H9 (cell line): ENCODE measurements around the gene GALT. TPM values are rescaled to one million over a fixed set of nuclear protein-coding genes. Genes with fewer than 3 reads are reported as not detected.

Experiments
- DNase-seq: peaks from one replicate; pipeline ENCODE4 v3.0.0-alpha.2; 2017
- H2AFZ ChIP-seq: one replicate; pipeline ENCODE4 v1.6.1; 2013; ENCODE audit warnings: mild to moderate bottlenecking, low read length, control low read depth, moderate library complexity
- H2AK5ac ChIP-seq: 2 replicates; pipeline ENCODE4 v1.6.1; 2013; ENCODE audit warnings: low read length, control low read depth, mixed read lengths; ENCODE audit not compliant: insufficient read length
- H2BK120ac ChIP-seq: one replicate; pipeline ENCODE4 v1.6.1; 2013; ENCODE audit warnings: low read depth, mild to moderate bottlenecking, low read length, control low read depth, inconsistent platforms; ENCODE audit not compliant: poor library complexity, severe bottlenecking
- H2BK12ac ChIP-seq: 2 replicates; pipeline ENCODE4 v1.6.1; 2013; ENCODE audit warnings: low read length, control low read depth, mixed read lengths, low read depth; ENCODE audit not compliant: insufficient read length
- H2BK15ac ChIP-seq: 2 replicates; pipeline ENCODE4 v1.6.1; 2013; ENCODE audit warnings: low read depth, low read length, control low read depth
- H2BK20ac ChIP-seq: one replicate; pipeline ENCODE4 v1.6.1; 2013; ENCODE audit warnings: low read depth, mild to moderate bottlenecking, low read length, control low read depth, inconsistent platforms; ENCODE audit not compliant: poor library complexity, severe bottlenecking
- H2BK5ac ChIP-seq: 2 replicates; pipeline ENCODE4 v1.6.1; 2013; ENCODE audit warnings: low read length, control low read depth, mixed read lengths; ENCODE audit not compliant: insufficient read length
- H3K14ac ChIP-seq: 2 replicates; pipeline ENCODE4 v1.6.1; 2013; ENCODE audit warnings: low read length, control low read depth; ENCODE audit not compliant: insufficient read depth
- H3K18ac ChIP-seq: 2 replicates; pipeline ENCODE4 v1.6.1; 2013; ENCODE audit warnings: low read depth, mild to moderate bottlenecking, mixed read lengths, low read length, control low read depth; ENCODE audit not compliant: insufficient read length
- H3K23ac ChIP-seq: 2 replicates; pipeline ENCODE4 v1.6.1; 2013; ENCODE audit warnings: low read length, control low read depth, mixed read lengths, low read depth; ENCODE audit not compliant: insufficient read length
- H3K23me2 ChIP-seq: 2 replicates; pipeline ENCODE4 v1.6.1; 2013; ENCODE audit warnings: low read depth, mild to moderate bottlenecking, mixed read lengths, low read length, control low read depth; ENCODE audit not compliant: insufficient read length, poor library complexity, severe bottlenecking
- H3K27ac ChIP-seq: 2 replicates; pipeline ENCODE4 v1.5.1; 2013; ENCODE audit warnings: low read length, control low read depth, mixed read lengths, low read depth; ENCODE audit not compliant: insufficient read length
- H3K27me3 ChIP-seq: 2 replicates; pipeline ENCODE4 v1.6.1; 2013; ENCODE audit warnings: low read length, control low read depth, inconsistent platforms; ENCODE audit not compliant: insufficient read depth
- H3K4ac ChIP-seq: 2 replicates; pipeline ENCODE4 v1.6.1; 2013; ENCODE audit warnings: low read depth, mild to moderate bottlenecking, control low read depth, inconsistent platforms, low read length, moderate library complexity
- H3K4me1 ChIP-seq: 2 replicates; pipeline ENCODE4 v1.6.1; 2013; ENCODE audit warnings: low read length, control low read depth, inconsistent platforms; ENCODE audit not compliant: insufficient read depth
- H3K4me2 ChIP-seq: 2 replicates; pipeline ENCODE4 v1.6.1; 2013; ENCODE audit warnings: low read length, control low read depth, mixed read lengths; ENCODE audit not compliant: insufficient read length, insufficient read depth
- H3K56ac ChIP-seq: 2 replicates; pipeline ENCODE4 v1.6.1; 2013; ENCODE audit warnings: low read depth, mild to moderate bottlenecking, mixed read lengths, low read length, control low read depth; ENCODE audit not compliant: insufficient read length
- H3K79me1 ChIP-seq: 2 replicates; pipeline ENCODE4 v1.6.1; 2013; ENCODE audit warnings: low read depth, mild to moderate bottlenecking, moderate library complexity, low read length, control low read depth, inconsistent platforms; ENCODE audit not compliant: insufficient read depth, poor library complexity, severe bottlenecking
- H3K79me2 ChIP-seq: 2 replicates; pipeline ENCODE4 v1.6.1; 2013; ENCODE audit warnings: low read length, control low read depth, inconsistent platforms; ENCODE audit not compliant: insufficient read depth
- H3K9ac ChIP-seq: 2 replicates; pipeline ENCODE4 v1.6.1; 2013; ENCODE audit warnings: low read length, control low read depth, mixed read lengths; ENCODE audit not compliant: insufficient read length; ENCODE audit errors: extremely low read depth
- H3K9me3 ChIP-seq: one replicate; pipeline ENCODE4 v1.6.1; 2013; ENCODE audit warnings: low read depth, low read length, inconsistent platforms; ENCODE audit not compliant: control insufficient read depth
- H3T11ph ChIP-seq: one replicate; pipeline ENCODE4 v1.6.1; 2013; ENCODE audit warnings: mild to moderate bottlenecking, low read length, control low read depth, inconsistent platforms
- H4K20me1 ChIP-seq: one replicate; pipeline ENCODE4 v1.6.1; 2013; ENCODE audit not compliant: control insufficient read depth, insufficient read length, insufficient read depth
- H4K5ac ChIP-seq: 2 replicates; pipeline ENCODE4 v1.6.1; 2013; ENCODE audit warnings: low read depth, mild to moderate bottlenecking, mixed read lengths, low read length, control low read depth; ENCODE audit not compliant: insufficient read length
- H4K8ac ChIP-seq: replicated peaks from 2 replicates; pipeline ENCODE4 v1.6.1; 2013; ENCODE audit warnings: low read length, control low read depth, mixed read lengths, low read depth; ENCODE audit not compliant: insufficient read length
- H4K91ac ChIP-seq: 2 replicates; pipeline ENCODE4 v1.6.1; 2013; ENCODE audit warnings: low read depth, mild to moderate bottlenecking, moderate library complexity, mixed read lengths, low read length, control low read depth; ENCODE audit not compliant: insufficient read length
- H3K27ac Mint-ChIP-seq, 3 experiments: 2 replicates in 2 of 3; 3 replicates in 1 of 3; pipeline ENCODE4 v1.8.0; 2020 to 2021; ENCODE audit warnings: mixed read lengths in 3 of 3, mild to moderate bottlenecking in 1 of 3, moderate library complexity in 1 of 3
- H3K27me3 Mint-ChIP-seq: 2 replicates; pipeline ENCODE4 v1.8.0; 2021; ENCODE audit warnings: low read depth, mild to moderate bottlenecking, moderate library complexity, mixed read lengths
- H3K36me3 Mint-ChIP-seq, 3 experiments: 2 replicates in 2 of 3; 3 replicates in 1 of 3; pipeline ENCODE4 v1.8.0; 2020 to 2021; ENCODE audit warnings: low read depth in 3 of 3, mixed read lengths in 3 of 3; ENCODE audit not compliant: insufficient read depth in 1 of 3
- H3K4me1 Mint-ChIP-seq, 2 experiments: 2 replicates each; pipeline ENCODE4 v1.8.0; 2020; ENCODE audit warnings: mixed read lengths in 2 of 2
- H3K4me3 Mint-ChIP-seq, 2 experiments: 2 replicates in 1 of 2; 3 replicates in 1 of 2; pipeline ENCODE4 v1.8.0; 2020 to 2021; ENCODE audit warnings: mild to moderate bottlenecking in 2 of 2, mixed read lengths in 2 of 2, moderate library complexity in 1 of 2
- H3K9me3 Mint-ChIP-seq, 2 experiments: 2 replicates in 1 of 2; 3 replicates in 1 of 2; pipeline ENCODE4 v1.8.0; 2020; ENCODE audit warnings: mild to moderate bottlenecking in 2 of 2, mixed read lengths in 2 of 2, moderate library complexity in 1 of 2
- CTCF ChIP-seq: fragments of 200-600 bp; sonication (generic); conservative IDR thresholded peaks from 3 replicates; pipeline ENCODE4 v1.8.0; 2021; ENCODE audit warnings: antibody characterized with exemption, mild to moderate bottlenecking
- WGBS: extraction: QIAGEN DNeasy Blood & Tissue Kit; methylation state at CpG from one replicate; pipeline ENCODE4 v1.1.7; 2013; ENCODE audit warnings: missing lambda C conversion rate, low lambda C conversion rate, mixed read lengths; ENCODE audit not compliant: insufficient read length; ENCODE audit errors: extremely low coverage; 5-methylcytosine and 5-hydroxymethylcytosine counted together
- total RNA-seq: library from RNA; stranded (reverse); gene quantifications from 2 replicates; pipeline ENCODE4 v1.2.1, GENCODE V29; 2021

GALT gene
- total RNA-seq, 1 experiment from 2014 or later, result 41.5 TPM

- H3K27me3 ChIP-seq, result no peaks in the 10 kb centered on the region
- WGBS, result no CpG with 5 or more reads among the region's 4 CpGs
- H3K4me2 ChIP-seq, result no peak overlapping the region
- no peak overlapping the region for H4K91ac ChIP-seq
- no peak overlapping the region for H2BK15ac ChIP-seq
- no peaks in the 10 kb centered on the region for H3K23me2 ChIP-seq
- TF ChIP-seq CTCF, result peak; percentile 97; the same call in 2 of the 3 replicates
- H3K23ac ChIP-seq, result no peak overlapping the region
- H2AK5ac ChIP-seq, result no peak overlapping the region
- no peak overlapping the region for H2BK120ac ChIP-seq
- no peaks in the 10 kb centered on the region for H4K20me1 ChIP-seq
- H3K9ac ChIP-seq, result no peak overlapping the region
- H2BK20ac ChIP-seq, result no peak overlapping the region
- no peak overlapping the region for H3K27ac ChIP-seq
- H3K14ac ChIP-seq, result no peak overlapping the region
- H3K56ac ChIP-seq, result no peak overlapping the region
- no peak overlapping the region for H3K18ac ChIP-seq
- DNase-seq, result peak; percentile 85
- peaks cover 18% of the 10 kb centered on the region for H3K27me3 Mint-ChIP-seq
- H2AFZ ChIP-seq, result no peak overlapping the region
- H3K27ac Mint-ChIP-seq, result no peak overlapping the region; a peak in 1 of 7 replicates
- H3K9me3 ChIP-seq, result no peaks in the 10 kb centered on the region
- no peak overlapping the region for H3T11ph ChIP-seq
- H3K79me1 ChIP-seq, result no peaks in the 10 kb centered on the region
- H3K4ac ChIP-seq, result no peak overlapping the region
- no peaks in the 10 kb centered on the region for H3K36me3 Mint-ChIP-seq
- H2BK12ac ChIP-seq, result no peak overlapping the region
- no peaks in the 10 kb centered on the region for H3K79me2 ChIP-seq
- H4K8ac ChIP-seq, result no peak overlapping the region
- no peaks in the 10 kb centered on the region; a peak in 1 of 5 replicates for H3K9me3 Mint-ChIP-seq
- H2BK5ac ChIP-seq, result no peak overlapping the region
- H3K4me3 Mint-ChIP-seq, result no peak overlapping the region
- H3K4me1 ChIP-seq, result no peaks in the 10 kb centered on the region
- H4K5ac ChIP-seq, result no peak overlapping the region
- H3K4me1 Mint-ChIP-seq, result peaks cover 11 to 12% of the 10 kb centered on the region in 2 experiments
Observed at GRCh38 chr9:34603610-34604231, 42.8 kb upstream of the GALT start.
